ENCODE results near the gene PTPRN2.

The PTPRN2 gene

DNA sequence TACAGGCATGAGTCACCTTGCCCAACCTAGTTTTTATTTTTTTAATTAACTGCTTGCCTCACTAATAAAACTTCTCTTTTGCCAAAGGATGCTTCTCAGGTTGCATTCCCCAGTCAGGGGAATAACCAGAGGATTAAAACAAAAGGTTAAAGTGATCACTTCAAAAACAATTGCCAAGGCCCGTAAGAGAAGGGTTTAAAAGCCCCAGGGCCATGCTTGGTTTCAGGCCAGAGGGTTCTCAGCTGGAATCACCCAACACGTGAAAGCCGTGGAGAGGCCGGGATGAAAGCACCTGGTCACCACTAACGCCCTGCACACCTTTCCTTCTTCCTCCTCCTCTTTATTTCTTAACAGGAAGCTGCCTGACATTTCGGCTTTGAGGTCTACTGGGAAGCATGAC is 587.5 kb downstream of the PTPRN2 start:
- Histone ChIP-seq H3K9ac (ENCODE audit: low read length) (no peak overlapping the region), H3K4me1 (ENCODE audit: control insufficient read depth, insufficient read depth, low read length) (no peaks in the 10 kb centered on the region), H3K36me3 (ENCODE audit: control insufficient read depth, insufficient read depth, low read length) (no peaks in the 10 kb centered on the region), H3K9me3 (ENCODE audit: control insufficient read depth, low read length) (no peaks in the 10 kb centered on the region), H3K27me3 (ENCODE audit: control insufficient read depth, insufficient read depth, low read length) (no peaks in the 10 kb centered on the region), H3K4me3 (ENCODE audit: low read length) (no peak overlapping the region)

- Histone ChIP-seq H3K4me3 (ENCODE audit: low read length) (no peak overlapping the region), H3K4me1 (ENCODE audit: control insufficient read depth, insufficient read depth, low read length) (no peaks in the 10 kb centered on the region), H3K27me3 (ENCODE audit: control insufficient read depth, insufficient read depth, low read length) (no peaks in the 10 kb centered on the region), H3K9me3 (ENCODE audit: control insufficient read depth, low read length) (no peaks in the 10 kb centered on the region), H3K9ac (ENCODE audit: low read length) (no peak overlapping the region), H3K36me3 (ENCODE audit: control insufficient read depth, insufficient read depth, low read length) (no peaks in the 10 kb centered on the region)
Observed at GRCh38 chr7:157998884-157999552, 588.6 kb downstream of the PTPRN2 start.

DNA sequence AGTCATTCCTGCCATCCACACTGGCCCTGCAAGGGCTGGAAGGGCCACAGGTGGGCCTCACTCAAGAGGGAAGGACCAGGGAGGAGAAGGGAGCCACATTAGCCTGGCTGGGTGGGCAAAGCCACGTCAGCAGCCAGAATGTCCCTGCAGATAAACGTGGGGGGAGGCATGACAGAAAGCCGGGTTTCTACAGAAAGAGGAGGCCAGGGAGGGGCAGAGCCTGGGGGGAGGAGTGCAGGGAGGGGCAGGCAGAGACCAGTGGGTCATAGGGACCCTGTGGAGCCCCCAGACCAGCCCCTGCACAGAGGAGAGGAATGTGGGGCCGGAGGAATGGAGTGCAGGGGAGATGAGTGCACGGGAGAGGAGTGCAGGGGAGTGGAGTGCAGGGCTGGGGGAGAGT is 590.2 kb downstream of the PTPRN2 start:
- Histone ChIP-seq H3K36me3 (ENCODE audit: control insufficient read depth, insufficient read depth, low read length) (no peaks in the 10 kb centered on the region), H3K9ac (ENCODE audit: low read length) (no peak overlapping the region), H3K9me3 (ENCODE audit: control insufficient read depth, low read length) (no peaks in the 10 kb centered on the region), H3K4me1 (ENCODE audit: control insufficient read depth, insufficient read depth, low read length) (no peaks in the 10 kb centered on the region), H3K27me3 (ENCODE audit: control insufficient read depth, insufficient read depth, low read length) (no peaks in the 10 kb centered on the region), H3K4me3 (ENCODE audit: low read length) (no peak overlapping the region)

DNA sequence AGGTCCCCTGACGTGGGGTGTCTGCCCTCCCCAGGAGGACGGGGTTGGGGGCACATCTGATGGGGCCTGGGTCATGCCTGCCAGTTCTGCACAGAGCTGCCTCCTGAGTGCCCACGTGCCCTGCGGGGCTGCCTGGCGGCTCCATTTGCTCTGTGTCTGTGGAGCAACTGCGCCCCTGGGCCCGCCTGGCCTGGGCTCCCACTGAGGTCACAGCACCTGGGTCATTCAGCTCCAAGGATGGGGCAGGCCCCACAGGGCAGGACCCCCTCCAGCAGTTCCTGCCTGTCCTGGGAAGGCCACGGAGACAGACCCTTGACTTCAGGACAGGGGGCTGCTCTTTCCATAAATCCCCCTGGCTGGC is 590.6 kb downstream of the PTPRN2 start:
- H3K4me1 ChIP-seq (ENCODE audit: control insufficient read depth, insufficient read depth, low read length), result no peaks in the 10 kb centered on the region
- no peak overlapping the region for H3K4me3 ChIP-seq (ENCODE audit: low read length)
- no peaks in the 10 kb centered on the region for H3K27me3 ChIP-seq (ENCODE audit: control insufficient read depth, insufficient read depth, low read length)
- H3K9ac ChIP-seq (ENCODE audit: low read length), result no peak overlapping the region
- no peaks in the 10 kb centered on the region for H3K36me3 ChIP-seq (ENCODE audit: control insufficient read depth, insufficient read depth, low read length)
- no peaks in the 10 kb centered on the region for H3K9me3 ChIP-seq (ENCODE audit: control insufficient read depth, low read length)

DNA sequence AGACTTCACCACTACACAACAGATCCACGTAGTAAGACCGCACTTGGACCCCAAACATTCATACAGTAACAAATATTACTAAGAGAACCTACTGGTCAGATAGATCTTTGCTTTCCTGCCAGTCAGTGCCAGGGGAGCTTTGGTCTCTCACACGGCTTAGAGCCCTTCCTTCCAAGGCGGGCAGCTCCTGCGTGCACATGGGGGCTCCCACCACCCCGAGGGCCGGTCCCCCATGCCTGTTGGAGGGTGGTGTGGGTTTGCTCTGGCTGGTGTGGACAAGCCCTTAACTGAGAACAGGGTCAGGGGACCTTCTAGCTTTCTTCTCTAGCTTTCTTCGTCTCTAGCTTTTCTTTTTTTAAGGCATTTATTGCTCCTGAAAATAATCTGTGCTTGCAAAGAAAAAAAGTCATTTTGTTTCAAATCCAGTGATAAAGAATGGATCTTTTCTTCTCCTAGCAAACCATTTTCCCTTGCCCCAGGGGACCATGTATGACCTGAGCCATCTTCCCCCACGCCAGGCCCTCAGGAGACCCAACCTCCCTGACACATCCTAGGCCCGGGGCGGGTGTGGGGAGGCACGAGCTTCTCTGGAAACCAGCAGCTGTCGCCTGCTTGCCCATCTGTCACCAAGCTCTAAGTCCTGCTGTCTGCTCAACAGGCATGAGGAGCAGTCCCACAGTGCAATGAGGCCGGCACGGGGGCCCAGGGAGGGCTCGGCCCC is 591.1 kb downstream of the PTPRN2 start:
- Histone ChIP-seq H3K4me1 (ENCODE audit: control insufficient read depth, insufficient read depth, low read length) (peaks cover 4% of the 10 kb centered on the region), H3K4me3 (ENCODE audit: low read length) (no peak overlapping the region), H3K36me3 (ENCODE audit: control insufficient read depth, insufficient read depth, low read length) (no peaks in the 10 kb centered on the region), H3K27me3 (ENCODE audit: control insufficient read depth, insufficient read depth, low read length) (no peaks in the 10 kb centered on the region), H3K9ac (ENCODE audit: low read length) (no peak overlapping the region), H3K9me3 (ENCODE audit: control insufficient read depth, low read length) (no peaks in the 10 kb centered on the region)

DNA sequence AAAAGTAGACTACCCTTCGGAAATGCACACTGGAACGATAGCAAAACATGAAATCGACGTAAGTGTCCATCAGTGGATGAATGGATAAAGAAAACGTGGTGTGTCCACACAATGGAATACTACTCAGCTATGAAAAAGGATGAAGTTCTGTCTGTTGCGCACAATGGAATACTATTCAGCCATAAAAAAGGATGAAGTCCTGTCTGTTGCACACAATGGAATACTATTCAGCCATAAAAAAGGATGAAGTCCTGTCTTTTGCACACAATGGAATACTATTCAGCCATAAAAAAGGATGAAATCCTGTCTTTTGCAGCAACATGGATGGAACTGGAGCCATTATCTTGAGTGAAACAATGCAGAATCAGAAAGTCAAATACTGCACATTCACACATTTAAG is 591.8 kb downstream of the PTPRN2 start:
- Histone ChIP-seq H3K4me3 (ENCODE audit: low read length) (no peak overlapping the region), H3K27me3 (ENCODE audit: control insufficient read depth, insufficient read depth, low read length) (no peaks in the 10 kb centered on the region), H3K36me3 (ENCODE audit: control insufficient read depth, insufficient read depth, low read length) (no peaks in the 10 kb centered on the region), H3K9me3 (ENCODE audit: control insufficient read depth, low read length) (no peaks in the 10 kb centered on the region), H3K9ac (ENCODE audit: low read length) (no peak overlapping the region), H3K4me1 (ENCODE audit: control insufficient read depth, insufficient read depth, low read length) (peaks cover 11% of the 10 kb centered on the region)

GRCh38 chr7:157994319-157994718 is 593.3 kb downstream of the PTPRN2 start:
- Histone ChIP-seq H3K4me1 (ENCODE audit: control insufficient read depth, insufficient read depth, low read length) (peaks cover 11% of the 10 kb centered on the region), H3K9ac (ENCODE audit: low read length) (no peak overlapping the region), H3K36me3 (ENCODE audit: control insufficient read depth, insufficient read depth, low read length) (no peaks in the 10 kb centered on the region), H3K4me3 (ENCODE audit: low read length) (no peak overlapping the region), H3K9me3 (ENCODE audit: control insufficient read depth, low read length) (no peaks in the 10 kb centered on the region), H3K27me3 (ENCODE audit: control insufficient read depth, insufficient read depth, low read length) (no peaks in the 10 kb centered on the region)

DNA sequence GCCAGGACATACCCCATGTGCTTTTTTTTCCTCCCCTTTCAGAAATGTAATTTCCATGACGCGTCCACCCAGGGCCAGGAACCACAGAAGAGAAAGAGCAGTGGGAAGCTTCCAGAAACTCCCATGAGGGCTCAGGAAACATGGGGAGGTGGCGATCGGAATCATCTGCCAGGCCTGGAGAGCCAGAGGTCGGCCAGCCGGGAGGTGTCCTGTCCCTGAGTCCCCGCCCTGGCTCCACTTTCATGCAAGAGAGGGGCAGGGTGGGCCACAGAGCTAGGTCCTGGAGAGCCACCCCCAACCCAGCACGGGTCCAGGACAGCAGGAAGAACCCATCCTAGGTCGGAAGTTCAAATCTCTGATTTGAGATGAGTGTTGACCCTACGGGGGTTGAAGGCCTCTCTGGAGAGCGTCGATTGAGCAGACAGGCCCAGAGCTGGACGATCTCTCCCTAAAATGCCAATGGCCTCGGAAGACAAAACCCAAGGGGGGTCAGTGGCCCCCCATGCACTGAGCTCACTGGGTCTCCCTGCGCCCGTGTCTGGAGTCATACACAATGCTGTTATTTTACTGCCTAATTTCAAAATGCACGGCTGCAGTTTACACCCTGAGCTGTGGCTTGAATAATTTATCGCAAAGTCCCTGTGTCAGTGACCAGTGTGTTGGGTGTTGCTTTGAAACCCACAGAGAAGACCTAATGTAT is 594.1 kb downstream of the PTPRN2 start:
- Histone ChIP-seq H3K4me3 (ENCODE audit: low read length) (no peak overlapping the region), H3K36me3 (ENCODE audit: control insufficient read depth, insufficient read depth, low read length) (no peaks in the 10 kb centered on the region), H3K9ac (ENCODE audit: low read length) (no peak overlapping the region), H3K9me3 (ENCODE audit: control insufficient read depth, low read length) (no peaks in the 10 kb centered on the region), H3K27me3 (ENCODE audit: control insufficient read depth, insufficient read depth, low read length) (no peaks in the 10 kb centered on the region), H3K4me1 (ENCODE audit: control insufficient read depth, insufficient read depth, low read length) (peaks cover 11% of the 10 kb centered on the region)

DNA sequence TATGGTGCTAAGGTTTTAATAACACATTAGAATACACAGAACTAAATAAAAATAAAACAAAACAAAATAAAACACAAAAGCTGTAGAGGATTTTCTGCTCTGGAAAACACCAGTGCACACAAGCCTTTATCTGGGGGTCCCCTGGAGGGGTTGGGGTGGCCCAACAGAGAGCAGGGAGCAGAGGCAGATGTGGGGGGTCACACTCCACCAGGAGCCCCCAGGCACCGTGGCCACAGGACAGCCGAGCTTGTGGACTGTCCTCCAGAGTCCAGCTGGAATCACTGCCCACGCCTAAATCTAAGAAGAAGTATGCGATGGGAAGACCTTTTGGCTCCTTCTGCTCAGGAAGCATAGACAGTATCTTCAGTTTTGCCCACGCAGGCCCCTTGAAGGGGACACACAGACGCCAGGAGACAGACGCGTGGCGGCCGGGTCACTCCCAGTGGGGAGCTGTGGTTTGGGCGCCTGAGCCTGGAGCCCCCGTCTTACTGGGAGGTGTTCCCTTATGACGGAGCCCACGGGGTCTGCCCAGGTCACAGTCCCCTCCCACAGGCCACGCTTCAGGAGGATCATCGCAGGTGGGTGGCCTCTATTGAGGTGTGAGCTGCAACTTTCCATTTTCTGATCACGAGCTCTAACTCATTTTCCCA is 595.0 kb downstream of the PTPRN2 start:
- no peak overlapping the region for H3K4me3 ChIP-seq (ENCODE audit: low read length)
- H3K36me3 ChIP-seq (ENCODE audit: control insufficient read depth, insufficient read depth, low read length), result no peaks in the 10 kb centered on the region
- no peaks in the 10 kb centered on the region for H3K27me3 ChIP-seq (ENCODE audit: control insufficient read depth, insufficient read depth, low read length)
- H3K9ac ChIP-seq (ENCODE audit: low read length), result no peak overlapping the region
- H3K9me3 ChIP-seq (ENCODE audit: control insufficient read depth, low read length), result no peaks in the 10 kb centered on the region
- peaks cover 11% of the 10 kb centered on the region for H3K4me1 ChIP-seq (ENCODE audit: control insufficient read depth, insufficient read depth, low read length)

GRCh38 chr7:157991761-157992160 is 595.9 kb downstream of the PTPRN2 start:
- Histone ChIP-seq H3K27me3 (ENCODE audit: control insufficient read depth, insufficient read depth, low read length) (no peaks in the 10 kb centered on the region), H3K36me3 (ENCODE audit: control insufficient read depth, insufficient read depth, low read length) (no peaks in the 10 kb centered on the region), H3K9me3 (ENCODE audit: control insufficient read depth, low read length) (no peaks in the 10 kb centered on the region), H3K4me3 (ENCODE audit: low read length) (no peak overlapping the region), H3K9ac (ENCODE audit: low read length) (no peak overlapping the region), H3K4me1 (ENCODE audit: control insufficient read depth, insufficient read depth, low read length) (peaks cover 11% of the 10 kb centered on the region)

- Histone ChIP-seq H3K9ac (ENCODE audit: low read length) (no peak overlapping the region), H3K4me3 (ENCODE audit: low read length) (no peak overlapping the region), H3K9me3 (ENCODE audit: control insufficient read depth, low read length) (no peaks in the 10 kb centered on the region), H3K27me3 (ENCODE audit: control insufficient read depth, insufficient read depth, low read length) (no peaks in the 10 kb centered on the region), H3K36me3 (ENCODE audit: control insufficient read depth, insufficient read depth, low read length) (no peaks in the 10 kb centered on the region), H3K4me1 (ENCODE audit: control insufficient read depth, insufficient read depth, low read length) (peaks cover 11% of the 10 kb centered on the region)
Observed at GRCh38 chr7:157991351-157991750, 596.3 kb downstream of the PTPRN2 start.

- Histone ChIP-seq H3K9ac (ENCODE audit: low read length) (no peak overlapping the region), H3K9me3 (ENCODE audit: control insufficient read depth, low read length) (no peaks in the 10 kb centered on the region), H3K36me3 (ENCODE audit: control insufficient read depth, insufficient read depth, low read length) (no peaks in the 10 kb centered on the region), H3K27me3 (ENCODE audit: control insufficient read depth, insufficient read depth, low read length) (no peaks in the 10 kb centered on the region), H3K4me3 (ENCODE audit: low read length) (no peak overlapping the region), H3K4me1 (ENCODE audit: control insufficient read depth, insufficient read depth, low read length) (peaks cover 11% of the 10 kb centered on the region)
Observed at GRCh38 chr7:157990881-157991250, 596.8 kb downstream of the PTPRN2 start.

Measured in mucosa of stomach (tissue), 1 donor.